Esophagus (tissue), 2 donors: ENCODE measurements around the gene ASF1A. TPM values are rescaled to one million over a fixed set of nuclear protein-coding genes. Genes with fewer than 3 reads are reported as not detected.

Source experiments
- H3K27ac ChIP-seq, 2 donors: one replicate each; pipeline ENCODE4 v1.5.1; 2013; ENCODE audit warnings: low read depth in 2 of 2, mild to moderate bottlenecking in 2 of 2, inconsistent platforms in 1 of 2, low read length in 1 of 2, moderate library complexity in 1 of 2
- H3K27me3 ChIP-seq, 2 donors: one replicate each; pipeline ENCODE4 v1.6.1; 2013; ENCODE audit warnings: low read length in 2 of 2, control low read depth in 1 of 2, mild to moderate bottlenecking in 1 of 2; ENCODE audit not compliant: insufficient read depth in 2 of 2, control insufficient read depth in 1 of 2
- H3K36me3 ChIP-seq, 2 donors: one replicate each; pipeline ENCODE4 v1.6.1; 2013; ENCODE audit warnings: low read length in 1 of 2; ENCODE audit not compliant: control insufficient read depth in 2 of 2, insufficient read depth in 2 of 2
- H3K4me1 ChIP-seq, 2 donors: one replicate each; pipeline ENCODE4 v1.6.1; 2013; ENCODE audit warnings: low read length in 1 of 2; ENCODE audit not compliant: control insufficient read depth in 2 of 2, insufficient read depth in 2 of 2
- H3K4me3 ChIP-seq, 2 donors: one replicate each; pipeline ENCODE4 v1.5.1; 2013; ENCODE audit warnings: low read length in 2 of 2, mild to moderate bottlenecking in 2 of 2, low read depth in 1 of 2, moderate library complexity in 1 of 2
- H3K9me3 ChIP-seq, 2 donors: one replicate each; pipeline ENCODE4 v1.6.1; 2013; ENCODE audit warnings: mild to moderate bottlenecking in 2 of 2, low read depth in 1 of 2, low read length in 1 of 2, moderate library complexity in 1 of 2; ENCODE audit not compliant: control insufficient read depth in 2 of 2, insufficient read depth in 1 of 2
- WGBS, 2 donors: extraction: QIAGEN DNeasy Blood & Tissue Kit; methylation state at CpG; one replicate each; pipeline ENCODE4 v1.1.7; 2013; 5-methylcytosine and 5-hydroxymethylcytosine counted together
- polyA plus RNA-seq, 2 donors: library from polyadenylated mRNA; stranded (reverse); fragments of 200-250 nt; gene quantifications; one replicate each; pipeline ENCODE4 v1.2.3, GENCODE V29; 2013
- donor health status: healthy with polysubstance abuse.
- donor health status: Bipolar disorder and iron deficiency.

The ASF1A gene
- polyA plus RNA-seq, 2 donors, result 8.4 to 14.5 TPM

GRCh38 chr6:118903691-118904090 lies 9.7 kb downstream of the ASF1A start:
- no peak overlapping the region for H3K27ac ChIP-seq
- H3K4me3 ChIP-seq, result no peak overlapping the region
- no peaks in the 10 kb centered on the region for H3K9me3 ChIP-seq
- H3K27me3 ChIP-seq, result no peaks in the 10 kb centered on the region
- no peaks in the 10 kb centered on the region for H3K4me1 ChIP-seq
- WGBS, 2 donors, result 73 to 81% methylated on average over 6 of the region's 6 CpGs
- H3K36me3 ChIP-seq, result peaks cover 0 to 6% of the 10 kb centered on the region in 2 donors

GRCh38 chr6:118905084-118905483 lies 11.1 kb downstream of the ASF1A start:
- H3K4me3 ChIP-seq, result no peak overlapping the region
- H3K36me3 ChIP-seq, result peaks cover 0 to 6% of the 10 kb centered on the region in 2 donors
- no peaks in the 10 kb centered on the region for H3K4me1 ChIP-seq
- no peaks in the 10 kb centered on the region for H3K27me3 ChIP-seq
- no peaks in the 10 kb centered on the region for H3K9me3 ChIP-seq
- no peak overlapping the region for H3K27ac ChIP-seq

- Histone ChIP-seq H3K27ac (peak overlapping the region in 1 of 2 donors; percentile 22), H3K36me3 (peaks cover 0 to 6% of the 10 kb centered on the region in 2 donors), H3K4me1 (no peaks in the 10 kb centered on the region), H3K4me3 (no peak overlapping the region), H3K9me3 (no peaks in the 10 kb centered on the region), H3K27me3 (no peaks in the 10 kb centered on the region)
- 84 to 94% methylated on average over 4 of the region's 4 CpGs for WGBS, 2 donors
Measured at GRCh38 chr6:118905851-118906250, 11.9 kb downstream of the ASF1A start.

- Histone ChIP-seq H3K36me3 (peaks cover 2 to 9% of the 10 kb centered on the region in 2 donors), H3K4me1 (no peaks in the 10 kb centered on the region), H3K27ac (no peak overlapping the region), H3K9me3 (no peaks in the 10 kb centered on the region), H3K4me3 (no peak overlapping the region), H3K27me3 (no peaks in the 10 kb centered on the region)
- 56 to 79% methylated on average over 1 of the region's 1 CpG for WGBS, 2 donors
Measured at GRCh38 chr6:118908441-118908840, 14.5 kb downstream of the ASF1A start.

- WGBS, 2 donors, result 86 to 90% methylated on average over 5 of the region's 5 CpGs
- H3K9me3 ChIP-seq, result no peaks in the 10 kb centered on the region
- H3K4me1 ChIP-seq, result no peaks in the 10 kb centered on the region
- peaks cover 5 to 7% of the 10 kb centered on the region in 2 donors for H3K36me3 ChIP-seq
- no peak overlapping the region for H3K4me3 ChIP-seq
- no peak overlapping the region for H3K27ac ChIP-seq
- no peaks in the 10 kb centered on the region for H3K27me3 ChIP-seq
Measured at GRCh38 chr6:118912646-118913045, 18.7 kb downstream of the ASF1A start.

- no peaks in the 10 kb centered on the region for H3K9me3 ChIP-seq
- 76 to 78% methylated on average over 2 of the region's 2 CpGs for WGBS, 2 donors
- H3K27me3 ChIP-seq, result no peaks in the 10 kb centered on the region
- H3K4me1 ChIP-seq, result no peaks in the 10 kb centered on the region
- H3K36me3 ChIP-seq, result peaks cover 5 to 7% of the 10 kb centered on the region in 2 donors
- no peak overlapping the region for H3K4me3 ChIP-seq
- no peak overlapping the region for H3K27ac ChIP-seq
Measured at GRCh38 chr6:118913161-118913560, 19.2 kb downstream of the ASF1A start.

- Histone ChIP-seq H3K4me3 (no peak overlapping the region), H3K27ac (no peak overlapping the region), H3K27me3 (no peaks in the 10 kb centered on the region), H3K9me3 (no peaks in the 10 kb centered on the region), H3K4me1 (no peaks in the 10 kb centered on the region), H3K36me3 (peaks cover 5 to 7% of the 10 kb centered on the region in 2 donors)
Measured at GRCh38 chr6:118914598-118914997, 20.6 kb downstream of the ASF1A start.

GRCh38 chr6:118917546-118918328 lies 23.8 kb downstream of the ASF1A start:
- 93 to 95% methylated on average over 5 of the region's 5 CpGs for WGBS, 2 donors
- H3K27me3 ChIP-seq, result no peaks in the 10 kb centered on the region
- no peaks in the 10 kb centered on the region for H3K4me1 ChIP-seq
- no peaks in the 10 kb centered on the region for H3K9me3 ChIP-seq
- H3K27ac ChIP-seq, result no peak overlapping the region
- peaks cover 12% of the 10 kb centered on the region in 2 donors for H3K36me3 ChIP-seq
- no peak overlapping the region for H3K4me3 ChIP-seq

GRCh38 chr6:118918329-118918725 lies 24.4 kb downstream of the ASF1A start:
- H3K9me3 ChIP-seq, result no peaks in the 10 kb centered on the region
- no peak overlapping the region for H3K4me3 ChIP-seq
- H3K36me3 ChIP-seq, result peaks cover 11 to 12% of the 10 kb centered on the region in 2 donors
- no peak overlapping the region for H3K27ac ChIP-seq
- no peaks in the 10 kb centered on the region for H3K4me1 ChIP-seq
- H3K27me3 ChIP-seq, result no peaks in the 10 kb centered on the region
- WGBS, 2 donors, result 81 to 85% methylated on average over 2 of the region's 2 CpGs

GRCh38 chr6:118921084-118921483 lies 27.1 kb downstream of the ASF1A start:
- 97 to 98% methylated on average over 1 of the region's 1 CpG for WGBS, 2 donors
- H3K36me3 ChIP-seq, result peaks cover 9 to 11% of the 10 kb centered on the region in 2 donors

More at GRCh38 chr6:118921084-118921483, 27.1 kb downstream of the ASF1A start:
- Histone ChIP-seq H3K4me3 (no peak overlapping the region), H3K9me3 (no peaks in the 10 kb centered on the region), H3K27ac (no peak overlapping the region), H3K27me3 (no peaks in the 10 kb centered on the region), H3K4me1 (no peaks in the 10 kb centered on the region)
